ENCODE data around the gene HMOX2. TPM values are rescaled to one million over a fixed set of nuclear protein-coding genes. Genes with fewer than 3 reads are reported as not detected.

Gene HMOX2, protein sequence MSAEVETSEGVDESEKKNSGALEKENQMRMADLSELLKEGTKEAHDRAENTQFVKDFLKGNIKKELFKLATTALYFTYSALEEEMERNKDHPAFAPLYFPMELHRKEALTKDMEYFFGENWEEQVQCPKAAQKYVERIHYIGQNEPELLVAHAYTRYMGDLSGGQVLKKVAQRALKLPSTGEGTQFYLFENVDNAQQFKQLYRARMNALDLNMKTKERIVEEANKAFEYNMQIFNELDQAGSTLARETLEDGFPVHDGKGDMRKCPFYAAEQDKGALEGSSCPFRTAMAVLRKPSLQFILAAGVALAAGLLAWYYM
- 100 to 1,000 TPM in 1 of 2 donors, 10 to 100 TPM in 1; 60.6 to 105 TPM for total RNA-seq

DNA sequence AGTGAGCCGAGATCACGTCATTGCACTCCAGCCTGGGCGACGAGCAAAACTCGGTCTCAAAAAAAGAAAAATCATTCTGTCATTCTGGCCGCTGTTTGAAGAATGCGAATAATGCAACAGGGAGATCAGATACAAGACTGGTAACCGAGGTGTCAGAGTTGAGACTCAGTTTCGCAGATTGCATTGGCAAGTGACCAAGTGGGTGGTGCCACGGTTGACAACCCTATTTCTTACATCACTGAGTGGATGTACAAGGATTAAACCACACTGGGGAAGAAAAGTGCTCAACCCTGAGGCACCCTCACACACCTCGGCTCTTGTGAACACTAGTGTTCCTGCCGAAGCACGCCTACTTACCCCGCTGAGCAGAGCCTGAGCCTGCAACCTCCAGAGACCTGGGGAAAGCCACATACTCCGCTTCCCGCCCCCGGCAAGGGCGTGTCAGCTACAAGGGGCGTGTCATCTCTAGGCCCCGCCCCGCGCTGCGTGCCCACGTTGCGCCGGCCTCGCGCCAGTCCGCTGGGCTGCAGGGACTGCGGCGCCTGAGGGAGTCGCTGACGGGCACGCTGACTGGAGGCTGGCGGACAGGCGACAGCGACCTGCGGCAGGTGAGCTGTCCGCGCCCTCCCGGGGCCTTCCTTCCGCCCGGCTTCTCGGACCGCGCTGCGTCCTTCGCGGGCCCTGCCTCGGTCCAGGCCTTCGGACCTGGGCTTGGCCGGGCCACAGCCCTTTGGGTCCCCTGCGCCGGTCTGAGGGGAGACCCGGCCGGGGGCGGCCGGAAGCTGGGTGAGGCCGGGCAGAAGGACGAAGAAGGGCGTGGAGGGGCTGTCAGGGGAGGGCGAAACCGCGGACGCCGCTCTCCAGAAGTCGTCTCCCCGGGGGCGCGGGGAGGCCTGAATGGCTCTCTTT is at the start of gene HMOX2:
Gene HMOX2 (plus strand): TSS at position 519 of the 909 bp plus-strand sequence. CDS start 29,127 bp downstream, outside the sequence.

GRCh38 chr16:4474192-4474961 is 1.8 kb upstream of the HMOX2 start, which contains the start of gene NMRAL1:
TSS of gene NMRAL1 (minus strand) at chr16:4474625. CDS start at chr16:4474132, 493 bp downstream.

DNA sequence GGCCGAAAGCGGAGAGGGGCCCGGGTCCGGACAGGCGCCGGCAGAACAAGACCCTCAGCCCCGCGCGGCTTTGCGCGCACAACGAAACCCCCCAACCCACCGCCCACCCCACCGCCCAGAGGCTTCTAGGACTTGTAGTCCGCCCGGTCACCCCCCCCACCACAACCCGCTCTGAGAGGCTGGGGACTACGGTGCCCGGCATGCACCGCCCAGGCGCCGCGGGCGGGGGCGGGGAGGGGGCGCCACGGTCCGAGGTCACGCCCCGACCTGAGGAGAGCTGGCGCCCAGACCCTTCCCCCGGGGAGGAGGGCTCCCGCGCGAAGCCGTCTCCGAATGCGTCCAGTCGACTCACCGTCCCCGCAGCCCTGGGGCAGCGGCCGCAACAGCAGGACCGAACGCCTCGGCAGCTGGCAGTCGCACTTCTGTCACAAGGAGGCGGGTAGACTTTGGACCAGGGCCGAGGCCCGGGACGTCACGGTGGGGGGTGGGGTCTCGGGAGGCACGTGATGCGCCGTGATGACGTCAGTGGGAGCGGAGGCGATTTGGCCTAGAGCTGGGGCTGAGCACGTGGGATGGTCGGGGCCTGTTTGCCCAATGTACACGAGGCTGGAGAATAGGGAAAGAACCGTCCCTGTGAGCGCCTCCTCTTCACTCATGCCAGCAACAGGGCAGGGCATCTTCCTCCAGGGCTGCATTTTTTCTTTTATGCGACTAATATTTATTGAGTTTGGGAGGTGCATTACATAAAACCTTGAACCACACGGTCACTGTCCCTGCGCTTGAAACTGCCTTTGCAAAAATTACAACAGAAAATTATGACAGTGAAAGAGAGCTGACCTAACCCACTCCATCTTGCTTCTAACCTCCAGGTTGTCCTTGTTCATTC is 62.4 kb downstream of the HMOX2 start, which contains the start of gene CDIP1:
Gene CDIP1 (minus strand): TSS at position 424 of the 886 bp plus-strand sequence. CDS start 24,643 bp downstream, outside the sequence.

GRCh38 chr16:4556112-4556511 is 79.9 kb downstream of the HMOX2 start, which contains the start of gene C16orf96:
TSS of gene C16orf96 (plus strand) at chr16:4556340. CDS start at chr16:4556490, 150 bp downstream.

Small RNA genes within 50 kb of the gene (small RNA-seq; reads per million reads assigned to genes)
- gene AC012676.2: 0 reads per million in 2 donors

Other genes with a start within 250 kb of the HMOX2 start
- gene SRL, start 234.3 kb upstream of the HMOX2 start, total RNA-seq: not detected
- 10 to 100 TPM in 1 of 2 donors, 1 to 10 TPM in 1; 5.9 to 16.7 TPM for gene TFAP4, start 203.4 kb upstream of the HMOX2 start, total RNA-seq
- gene GLIS2, start 160.3 kb upstream of the HMOX2 start, total RNA-seq: under 1 TPM; 0.33 to 0.34 TPM
- gene PAM16, start 125.1 kb upstream of the HMOX2 start, total RNA-seq: 10 to 100 TPM; 31.7 to 43.0 TPM
- gene VASN, start 104.5 kb upstream of the HMOX2 start, total RNA-seq: 10 to 100 TPM in 1 of 2 donors, 1 to 10 TPM in 1; 7.3 to 28.9 TPM
- 10 to 100 TPM; 34.3 to 37.5 TPM for gene CORO7, start 59.8 kb upstream of the HMOX2 start, total RNA-seq
- 10 to 100 TPM; 42.7 to 73.6 TPM for gene DNAJA3, start 50.5 kb upstream of the HMOX2 start, total RNA-seq
- 100 to 1,000 TPM; 100 to 119 TPM for gene NMRAL1, start 1.8 kb upstream of the HMOX2 start, total RNA-seq
- gene CDIP1, start 62.4 kb downstream of the HMOX2 start, total RNA-seq: 10 to 100 TPM in 1 of 2 donors, 1 to 10 TPM in 1; 8.7 to 14.1 TPM
- not detected for gene C16orf96, start 79.9 kb downstream of the HMOX2 start, total RNA-seq
- 10 to 100 TPM in 1 of 2 donors, 1 to 10 TPM in 1; 6.5 to 13.0 TPM for gene UBALD1, start 138.5 kb downstream of the HMOX2 start, total RNA-seq
- 10 to 100 TPM; 49.0 to 76.4 TPM for gene MGRN1, start 148.4 kb downstream of the HMOX2 start, total RNA-seq
- 10 to 100 TPM; 21.3 TPM for gene NUDT16L1, start 217.2 kb downstream of the HMOX2 start, total RNA-seq